HG03442 (cell line): ENCODE results near the gene KCNH3.
"Not testable (repeated sequence)": the region's sequence is repeated elsewhere in the genome, so short reads cannot be mapped to it uniquely, and the experiment has no call there.

Experiments used
- ATAC-seq: cut with Tn5 transposase; IDR thresholded peaks from one replicate; pipeline ENCODE4 v1.9.1; 2021; ENCODE audit warnings: mild to moderate bottlenecking, moderate library complexity; ENCODE audit not compliant: unreplicated experiment

Gene KCNH3

DNA sequence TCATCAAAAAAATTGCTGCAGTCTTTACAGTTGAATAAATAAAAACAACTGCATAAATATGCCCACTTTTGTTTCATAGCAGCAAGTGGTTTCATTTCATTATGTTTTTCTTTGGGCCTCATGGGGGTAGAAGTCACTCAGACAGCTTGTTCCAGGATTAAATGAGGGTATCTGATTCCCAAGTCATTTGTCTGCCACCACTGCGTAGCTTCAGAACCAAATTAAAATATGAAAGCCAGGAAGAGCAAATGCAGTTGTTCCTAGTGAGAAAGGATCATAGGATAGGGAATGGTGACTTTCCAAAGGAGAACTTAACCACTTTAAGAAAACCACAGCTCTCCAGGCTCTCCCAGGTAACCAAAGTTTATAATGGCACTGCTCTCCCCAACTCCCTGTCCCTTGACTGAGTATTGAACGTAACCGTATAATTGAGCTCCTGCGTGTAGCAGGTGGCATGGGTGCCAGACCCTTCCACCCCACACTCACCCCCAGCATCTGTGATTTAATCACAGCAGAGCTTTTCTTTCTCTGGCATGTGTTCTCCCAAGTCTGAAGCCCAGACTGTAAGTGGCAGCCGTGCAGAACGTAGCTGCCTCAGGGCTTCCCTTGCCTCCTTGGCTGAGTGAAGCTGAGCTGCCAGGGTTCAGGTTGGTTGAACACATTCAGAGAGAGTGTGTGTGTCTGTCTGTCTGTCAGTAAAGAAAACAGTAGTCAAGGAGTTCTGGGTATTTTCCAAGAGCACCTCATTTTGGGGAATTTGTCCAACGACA is 11.3 kb upstream of the KCNH3 start:
- ATAC-seq = no peak

- no peak for ATAC-seq
Observed at GRCh38 chr12:49529414-49529813, 9.4 kb upstream of the KCNH3 start.

- no peak for ATAC-seq
Observed at GRCh38 chr12:49531745-49532144, 7.1 kb upstream of the KCNH3 start.

DNA sequence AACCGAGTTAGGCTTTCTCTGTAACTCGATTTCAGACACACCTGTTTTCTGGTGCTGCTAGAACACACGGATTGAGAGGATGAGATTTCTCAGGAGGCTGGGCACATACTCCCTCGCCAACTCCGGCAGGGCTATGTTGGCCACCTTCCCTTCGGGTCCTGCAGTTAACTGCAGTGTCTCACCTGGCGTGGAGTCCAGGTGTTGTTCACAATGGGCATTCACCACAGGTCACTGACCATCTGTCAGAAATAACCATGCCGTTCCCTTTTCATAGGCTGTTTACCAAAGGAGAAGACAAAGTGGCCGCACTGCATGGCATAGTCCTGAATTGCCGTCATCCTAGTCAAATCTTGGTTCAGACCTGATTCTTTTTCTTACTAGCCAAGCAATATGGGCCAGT is 5.5 kb upstream of the KCNH3 start:
- ATAC-seq = no peak

- not testable (repeated sequence) for ATAC-seq
Observed at GRCh38 chr12:49534122-49534521, 4.7 kb upstream of the KCNH3 start.

DNA sequence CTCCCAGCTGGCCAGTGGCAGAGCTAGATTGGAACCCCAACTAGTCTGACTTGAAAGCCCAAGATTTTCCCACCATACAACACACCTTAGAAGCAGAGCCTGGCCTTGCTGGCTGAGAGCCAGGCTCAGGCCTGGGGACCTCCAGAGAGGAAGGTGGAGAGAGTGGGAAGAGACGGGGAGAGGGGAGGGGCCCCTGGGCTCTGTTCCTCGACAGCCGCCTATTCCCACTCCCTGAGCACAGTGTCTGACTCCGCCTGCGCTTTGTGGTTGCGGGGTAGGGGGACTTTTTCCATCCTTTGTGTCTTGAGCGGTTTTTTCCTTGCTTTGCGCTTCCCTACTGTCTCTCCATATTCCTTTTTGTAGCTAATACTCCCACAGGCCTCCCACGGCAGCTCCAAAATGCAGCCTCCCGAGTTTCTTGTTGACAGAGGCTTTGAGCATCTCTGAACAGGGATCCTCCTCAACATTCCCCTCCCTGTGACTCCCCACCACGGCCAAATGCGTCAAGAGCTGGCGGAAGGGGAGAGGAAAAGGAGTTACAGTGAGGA is 4.0 kb upstream of the KCNH3 start:
- no peak for ATAC-seq

- no peak for ATAC-seq
Observed at GRCh38 chr12:49535921-49536525, 2.8 kb upstream of the KCNH3 start.

DNA sequence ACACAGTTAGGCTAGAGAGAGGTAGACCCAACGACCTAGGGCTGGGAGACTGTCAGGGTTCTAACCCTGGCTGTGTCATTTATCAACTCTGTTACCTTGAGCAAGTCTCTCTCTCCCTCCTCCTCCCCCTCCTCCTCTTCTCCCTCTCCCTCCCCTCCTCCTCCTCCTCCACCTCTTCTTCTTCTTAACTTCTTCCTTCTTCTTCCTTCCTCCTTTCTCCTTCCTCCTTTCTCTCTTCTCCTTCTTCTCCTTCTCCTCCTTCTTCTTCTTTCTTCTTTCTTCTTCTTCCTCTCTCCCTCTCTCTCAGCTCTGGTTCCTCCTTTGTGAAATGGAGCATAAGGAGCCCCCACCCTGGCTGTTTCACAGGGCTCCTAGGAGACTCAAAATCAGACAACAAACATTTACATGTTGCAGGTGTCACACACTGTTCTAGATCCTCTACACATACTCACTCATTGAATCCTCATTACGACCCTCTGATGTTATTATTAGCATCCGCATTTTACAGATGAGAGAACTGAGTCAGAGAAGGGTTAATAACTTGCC is 2.2 kb upstream of the KCNH3 start:
- no peak for ATAC-seq

DNA sequence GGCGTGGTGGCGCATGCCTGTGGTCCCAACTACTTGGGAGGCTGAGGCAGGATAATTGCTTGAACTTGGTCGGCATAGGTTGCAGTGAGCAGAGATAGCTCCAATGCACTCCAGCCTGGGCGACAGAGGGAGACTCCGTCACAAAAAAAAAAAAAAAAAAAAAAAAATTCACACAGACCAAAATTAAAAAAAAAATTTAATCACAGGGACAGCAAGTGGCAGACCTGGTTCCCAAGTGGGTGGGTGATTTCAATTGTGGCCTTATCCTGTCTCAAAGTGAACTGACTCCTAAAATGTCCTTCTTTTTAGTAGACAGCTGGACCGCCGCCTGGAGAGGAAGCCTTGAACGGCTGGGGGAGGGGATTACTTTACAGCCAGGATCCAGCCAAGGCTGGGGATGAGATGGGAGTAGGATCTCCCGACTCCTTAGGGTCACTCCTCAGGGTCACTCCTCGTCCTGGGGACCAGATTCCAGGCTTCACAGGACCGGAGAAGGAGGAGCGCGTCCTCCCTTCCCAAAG is 1.5 kb upstream of the KCNH3 start:
- no peak for ATAC-seq

- no peak for ATAC-seq
Observed at GRCh38 chr12:49537752-49538509, 899 bp upstream of the KCNH3 start.

GRCh38 chr12:49539406-49540228 is 787 bp downstream of the KCNH3 start:
- no peak for ATAC-seq

GRCh38 chr12:49540229-49541139 is 1.7 kb downstream of the KCNH3 start:
- no peak for ATAC-seq

DNA sequence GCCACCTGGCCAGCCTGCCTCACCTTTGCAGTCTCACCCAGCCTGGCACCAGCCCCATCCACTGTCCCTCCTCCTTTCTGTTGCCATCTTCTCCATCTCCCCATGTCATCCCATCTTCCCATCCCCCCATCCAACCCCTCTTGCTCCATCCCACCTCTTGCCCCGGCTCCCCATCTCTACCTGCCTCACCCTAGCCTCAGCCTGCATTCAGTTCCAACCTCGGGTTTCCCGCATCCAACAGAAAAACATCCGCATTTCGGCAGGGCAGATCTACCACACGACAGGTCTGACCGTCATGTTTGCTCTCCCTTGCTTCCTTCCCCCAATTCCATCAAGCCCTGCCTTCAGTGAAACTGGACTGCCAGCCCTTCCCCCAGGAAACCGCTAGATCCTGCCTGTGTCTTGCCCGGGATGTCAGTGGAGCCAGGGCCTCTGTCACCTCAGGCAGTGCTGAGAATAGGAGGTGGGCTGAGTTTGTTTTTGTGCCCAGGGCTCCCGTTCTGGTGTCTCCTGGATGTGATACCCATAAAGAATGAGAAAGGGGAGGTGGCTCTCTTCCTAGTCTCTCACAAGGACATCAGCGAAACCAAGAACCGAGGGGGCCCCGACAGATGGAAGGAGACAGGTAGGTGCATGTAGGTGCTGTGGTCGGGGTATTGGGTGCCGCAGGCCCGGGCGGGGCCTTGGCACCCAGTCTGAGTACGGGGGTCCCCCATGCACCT is 2.5 kb downstream of the KCNH3 start:
- ATAC-seq = no peak

DNA sequence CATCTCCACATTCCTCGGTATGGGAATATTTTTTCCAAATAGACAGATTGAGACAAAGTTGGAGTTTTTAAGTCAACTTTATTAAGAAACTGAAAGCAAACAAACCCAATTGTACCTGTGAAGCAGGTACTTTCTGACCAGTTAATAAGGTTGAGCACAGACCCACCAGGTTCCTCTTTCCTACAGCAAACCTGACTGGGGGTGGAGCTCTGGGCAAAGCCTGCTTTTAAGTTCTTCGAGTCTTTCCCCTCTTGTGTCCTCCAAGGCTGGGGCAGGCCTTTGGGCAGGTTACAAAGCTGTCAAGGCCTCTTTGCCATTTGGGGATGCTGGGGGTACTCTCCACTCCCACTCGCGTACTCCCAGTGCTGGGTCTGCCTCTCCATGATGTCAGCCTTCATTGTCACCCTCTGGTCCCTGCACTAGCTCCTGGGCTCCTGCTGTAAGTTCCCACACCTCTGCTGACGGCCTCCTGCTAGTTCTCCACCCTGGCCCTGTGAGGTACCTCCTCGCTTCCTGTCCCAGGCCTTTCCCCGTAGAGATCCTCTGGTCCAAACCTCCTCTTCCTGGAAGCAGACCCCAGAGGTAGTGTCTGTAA is 3.2 kb downstream of the KCNH3 start:
- no peak for ATAC-seq

DNA sequence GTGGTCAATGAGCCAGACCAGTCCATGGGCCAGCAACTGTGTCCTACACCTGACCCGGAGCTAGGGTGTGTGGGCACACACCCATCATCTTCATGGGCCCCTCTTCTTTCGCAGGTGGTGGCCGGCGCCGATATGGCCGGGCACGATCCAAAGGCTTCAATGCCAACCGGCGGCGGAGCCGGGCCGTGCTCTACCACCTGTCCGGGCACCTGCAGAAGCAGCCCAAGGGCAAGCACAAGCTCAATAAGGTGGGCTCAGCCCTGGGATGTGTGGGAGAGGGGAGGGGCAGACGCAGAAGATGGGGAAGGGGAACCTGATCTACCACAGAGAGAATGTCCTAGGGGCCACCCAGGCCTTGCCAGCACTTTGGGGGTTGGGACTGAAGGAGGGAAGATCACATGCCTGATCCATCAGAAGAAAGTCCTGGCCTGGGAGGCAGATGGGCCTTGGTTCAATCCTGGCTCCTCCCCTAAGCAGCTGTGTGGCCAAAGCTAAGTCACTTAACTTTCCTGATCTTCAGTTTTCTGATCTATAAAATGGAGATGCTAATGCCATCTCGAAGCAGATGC is 3.8 kb downstream of the KCNH3 start:
- no peak for ATAC-seq

DNA sequence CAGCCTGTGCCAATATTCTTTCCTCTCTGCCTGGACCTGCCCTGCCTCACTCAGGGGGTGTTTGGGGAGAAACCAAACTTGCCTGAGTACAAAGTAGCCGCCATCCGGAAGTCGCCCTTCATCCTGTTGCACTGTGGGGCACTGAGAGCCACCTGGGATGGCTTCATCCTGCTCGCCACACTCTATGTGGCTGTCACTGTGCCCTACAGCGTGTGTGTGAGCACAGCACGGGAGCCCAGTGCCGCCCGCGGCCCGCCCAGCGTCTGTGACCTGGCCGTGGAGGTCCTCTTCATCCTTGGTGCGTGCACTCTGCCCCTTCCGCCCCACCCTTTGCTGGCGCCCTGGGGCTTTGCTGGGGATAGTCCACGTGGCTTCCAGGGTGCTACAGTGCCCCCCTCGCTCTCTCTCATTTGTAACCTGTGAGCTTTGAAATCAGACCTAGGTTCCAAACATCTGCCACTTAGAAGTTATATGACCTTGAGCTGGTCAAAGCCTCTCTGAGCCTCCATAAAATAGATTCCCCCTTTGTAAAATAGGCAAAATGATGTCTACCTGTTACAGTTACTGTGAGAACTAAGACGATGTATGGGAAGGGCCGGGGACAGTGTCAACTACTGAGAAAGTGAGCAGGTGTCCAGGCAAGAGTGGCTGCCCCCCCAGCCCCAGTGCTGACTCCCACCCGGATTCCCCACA is 4.5 kb downstream of the KCNH3 start:
- ATAC-seq = no peak
